GM19397 (cell line): ENCODE measurements around the gene ARMC8.

Source experiments
- ATAC-seq: cut with Tn5 transposase; IDR thresholded peaks from one replicate; pipeline ENCODE4 v1.9.1; 2021; ENCODE audit warnings: mild to moderate bottlenecking, moderate library complexity; ENCODE audit not compliant: unreplicated experiment

ARMC8 gene

DNA sequence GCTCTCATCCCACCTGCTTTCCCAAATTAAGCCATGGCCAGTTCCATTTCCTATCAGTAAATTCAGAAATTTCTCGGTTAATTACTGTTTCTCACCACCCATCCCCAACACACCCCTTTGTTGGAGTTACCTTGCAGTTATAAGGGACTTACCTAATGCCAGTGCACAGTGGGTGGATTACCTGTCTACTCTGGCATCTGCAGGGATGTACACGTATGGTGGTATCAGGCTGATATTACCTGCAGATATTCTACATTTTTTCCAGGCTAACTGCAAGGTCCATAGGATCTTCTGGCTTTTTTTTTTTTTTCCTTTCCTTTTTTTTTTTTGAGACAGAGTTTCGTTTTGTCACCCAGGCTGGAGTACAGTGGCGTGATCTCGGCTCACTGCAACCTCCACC, 153.4 kb downstream of the ARMC8 start:
- no peak for ATAC-seq

DNA sequence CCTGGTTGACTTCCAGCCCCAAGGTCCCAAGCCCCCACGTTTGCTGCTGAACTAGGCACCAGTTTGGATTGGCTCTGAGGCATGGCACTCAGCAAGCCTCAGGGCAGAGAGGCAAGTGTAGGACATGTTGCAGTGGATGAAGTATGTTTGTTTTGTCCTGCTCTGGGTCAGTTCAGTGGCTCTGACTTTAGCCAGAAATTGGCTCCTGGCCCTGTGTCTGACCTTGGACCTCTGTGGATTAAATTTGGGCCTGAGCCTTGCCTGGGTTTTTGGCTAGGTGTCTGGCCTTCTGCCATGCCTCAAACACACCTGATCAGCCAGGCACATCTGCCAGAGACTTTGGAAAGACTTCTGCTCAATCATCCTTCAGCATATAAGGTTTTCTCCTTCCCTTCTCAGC, 157.7 kb downstream of the ARMC8 start:
- ATAC-seq = no peak
